PC-3 (cell line): Measurements from ENCODE around the gene FBXO10.

Experiments
- EZH2 ChIP-seq: fragments of 300-600 bp; sonication (generic); IDR thresholded peaks from one replicate; pipeline ENCODE4 v1.6.1; 2017; ENCODE audit warnings: antibody characterized with exemption, mild to moderate bottlenecking, low read length; ENCODE audit not compliant: unreplicated experiment
- EZH2phosphoT487 ChIP-seq: fragments of 300-600 bp; sonication (generic); IDR thresholded peaks from 2 replicates; pipeline ENCODE4 v1.6.1; 2018; ENCODE audit warnings: mild to moderate bottlenecking, antibody characterized with exemption, low read length, borderline replicate concordance
- TF ChIP-seq, protein P1 (sequence below): fragments of 300-600 bp; sonication (generic); conservative IDR thresholded peaks from 2 replicates; pipeline ENCODE4 v1.5.1; 2017; ENCODE audit warnings: antibody characterized with exemption, low read depth, mild to moderate bottlenecking, low read length

DNA sequence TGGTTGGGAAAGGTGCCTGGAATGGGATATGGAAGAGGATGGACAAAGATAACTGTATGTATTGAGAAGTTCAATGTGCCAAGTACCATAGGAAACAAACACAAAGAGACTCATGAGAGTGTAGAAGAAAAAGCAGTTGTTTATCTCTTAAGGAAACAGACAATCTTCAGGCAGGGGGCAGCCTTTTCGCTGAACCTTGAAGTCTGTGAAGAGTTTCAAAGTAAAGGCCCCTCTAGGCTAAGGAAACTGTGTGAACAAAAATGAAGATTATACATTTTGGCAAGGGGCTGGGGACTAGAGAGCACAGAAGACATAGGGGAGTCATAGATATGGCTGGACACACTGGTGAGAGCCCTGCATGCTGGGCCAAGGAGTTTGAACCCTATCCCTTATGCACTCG lies 47.1 kb upstream of the FBXO10 start:
- TF ChIP-seq, protein P1, sequence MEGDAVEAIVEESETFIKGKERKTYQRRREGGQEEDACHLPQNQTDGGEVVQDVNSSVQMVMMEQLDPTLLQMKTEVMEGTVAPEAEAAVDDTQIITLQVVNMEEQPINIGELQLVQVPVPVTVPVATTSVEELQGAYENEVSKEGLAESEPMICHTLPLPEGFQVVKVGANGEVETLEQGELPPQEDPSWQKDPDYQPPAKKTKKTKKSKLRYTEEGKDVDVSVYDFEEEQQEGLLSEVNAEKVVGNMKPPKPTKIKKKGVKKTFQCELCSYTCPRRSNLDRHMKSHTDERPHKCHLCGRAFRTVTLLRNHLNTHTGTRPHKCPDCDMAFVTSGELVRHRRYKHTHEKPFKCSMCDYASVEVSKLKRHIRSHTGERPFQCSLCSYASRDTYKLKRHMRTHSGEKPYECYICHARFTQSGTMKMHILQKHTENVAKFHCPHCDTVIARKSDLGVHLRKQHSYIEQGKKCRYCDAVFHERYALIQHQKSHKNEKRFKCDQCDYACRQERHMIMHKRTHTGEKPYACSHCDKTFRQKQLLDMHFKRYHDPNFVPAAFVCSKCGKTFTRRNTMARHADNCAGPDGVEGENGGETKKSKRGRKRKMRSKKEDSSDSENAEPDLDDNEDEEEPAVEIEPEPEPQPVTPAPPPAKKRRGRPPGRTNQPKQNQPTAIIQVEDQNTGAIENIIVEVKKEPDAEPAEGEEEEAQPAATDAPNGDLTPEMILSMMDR: no peak
- TF ChIP-seq EZH2 (no peak), EZH2phosphoT487 (no peak)
